Neural cell (in vitro differentiated cells): ENCODE results near the gene TSPO. TPM values are rescaled to one million over a fixed set of nuclear protein-coding genes. Genes with fewer than 3 reads are reported as not detected.

ENCODE experiments used
- H2AFZ ChIP-seq: fragments of 200-600, 300-800 bp; sonication (generic), shearing (Covaris generic); 2 replicates; pipeline ENCODE4 v1.6.0; 2014; ENCODE audit warnings: low read depth, mild to moderate bottlenecking, antibody characterized with exemption, low read length, moderate library complexity
- H3F3A ChIP-seq: fragments of 200-600 bp; shearing (Covaris generic); 2 replicates; pipeline ENCODE4 v1.6.1; 2016; ENCODE audit warnings: mild to moderate bottlenecking, moderate library complexity, mixed read lengths, antibody characterized with exemption, low read length; ENCODE audit not compliant: insufficient read depth, poor library complexity, severe bottlenecking
- H3K27ac ChIP-seq: fragments of 200-600, 300-800 bp; sonication (generic), shearing (Covaris generic); 2 replicates; pipeline ENCODE4 v1.5.1; 2014; ENCODE audit warnings: mild to moderate bottlenecking, low read length, moderate library complexity
- H3K27me3 ChIP-seq: fragments of 300-800, 200-600 bp; sonication (generic), shearing (Covaris generic); 2 replicates; pipeline ENCODE4 v1.6.0; 2014; ENCODE audit warnings: mild to moderate bottlenecking, low read depth, low read length, moderate library complexity; ENCODE audit not compliant: insufficient read depth
- H3K36me3 ChIP-seq: fragments of 300-800, 200-600 bp; sonication (generic), shearing (Covaris generic); 2 replicates; pipeline ENCODE4 v1.5.1; 2014; ENCODE audit warnings: mild to moderate bottlenecking, antibody characterized with exemption, low read length, moderate library complexity; ENCODE audit not compliant: insufficient read depth
- H3K4me2 ChIP-seq: fragments of 300-800, 200-600 bp; sonication (generic), shearing (Covaris generic); 2 replicates; pipeline ENCODE4 v1.6.0; 2014; ENCODE audit warnings: mild to moderate bottlenecking, low read length
- H3K4me3 ChIP-seq: fragments of 300-800, 200-600 bp; sonication (generic), shearing (Covaris generic); 2 replicates; pipeline ENCODE4 v1.5.1; 2014; ENCODE audit warnings: mild to moderate bottlenecking, low read length, moderate library complexity
- H3K79me2 ChIP-seq: fragments of 200-600 bp; shearing (Covaris generic); replicated peaks from 2 replicates; pipeline ENCODE4 v1.6.0; 2014; ENCODE audit warnings: mild to moderate bottlenecking, low read length, moderate library complexity; ENCODE audit not compliant: insufficient read depth
- H3K9ac ChIP-seq: fragments of 300-800, 200-600 bp; sonication (generic), shearing (Covaris generic); 2 replicates; pipeline ENCODE4 v1.6.1; 2016; ENCODE audit warnings: mild to moderate bottlenecking, low read length, mixed read lengths
- H3K9me2 ChIP-seq: fragments of 200-600 bp; shearing (Covaris generic); 2 replicates; pipeline ENCODE4 v1.6.1; 2016; ENCODE audit warnings: mild to moderate bottlenecking, low read length, mixed read lengths; ENCODE audit not compliant: insufficient read depth
- H3K9me3 ChIP-seq: fragments of 200-600, 300-800 bp; sonication (generic), shearing (Covaris generic); 2 replicates; pipeline ENCODE4 v1.6.1; 2016; ENCODE audit warnings: mild to moderate bottlenecking, mixed run types, low read length, moderate library complexity, mixed read lengths
- H4K20me1 ChIP-seq: fragments of 200-600 bp; shearing (Covaris generic); 2 replicates; pipeline ENCODE4 v1.6.1; 2016; ENCODE audit warnings: mild to moderate bottlenecking, mixed run types; ENCODE audit not compliant: insufficient read depth
- EP300 ChIP-seq: fragments of 450-650 bp; conservative IDR thresholded peaks from 2 replicates; pipeline ENCODE4 v1.6.1; 2014; ENCODE audit warnings: antibody characterized with exemption, mild to moderate bottlenecking, moderate library complexity; ENCODE audit not compliant: poor library complexity, severe bottlenecking
- EZH2 ChIP-seq: fragments of 200-600, 300-800 bp; shearing (Covaris generic), sonication (generic); IDR thresholded peaks from 2 replicates; pipeline ENCODE4 v1.6.1; 2014; ENCODE audit warnings: antibody characterized with exemption, low read length, borderline replicate concordance, mild to moderate bottlenecking; ENCODE audit not compliant: insufficient read depth, poor library complexity, severe bottlenecking
- MXI1 ChIP-seq: fragments of 450-650 bp; conservative IDR thresholded peaks from 2 replicates; pipeline ENCODE4 v1.6.1; 2014; ENCODE audit warnings: antibody characterized with exemption, mild to moderate bottlenecking; ENCODE audit not compliant: poor library complexity, severe bottlenecking
- POLR2AphosphoS5 ChIP-seq: IDR thresholded peaks from 2 replicates; pipeline ENCODE4 v1.6.1; 2012
- RAD21 ChIP-seq: fragments of 450-650 bp; conservative IDR thresholded peaks from 2 replicates; pipeline ENCODE4 v1.6.1; 2014; ENCODE audit warnings: antibody characterized with exemption, mild to moderate bottlenecking, moderate library complexity
- SMC3 ChIP-seq: fragments of 450-650 bp; conservative IDR thresholded peaks from 2 replicates; pipeline ENCODE4 v1.6.1; 2014; ENCODE audit warnings: antibody characterized with exemption, mild to moderate bottlenecking, moderate library complexity; ENCODE audit not compliant: poor library complexity
- TAF1 ChIP-seq: IDR thresholded peaks from 2 replicates; pipeline ENCODE4 v1.6.1; 2012; ENCODE audit warnings: low read depth
- polyA plus RNA-seq: library from polyadenylated mRNA; depleted of rRNA; stranded (reverse); fragments of >200 nt; gene quantifications from 2 replicates; pipeline ENCODE4 v1.2.3, GENCODE V29; 2014
- TF ChIP-seq, protein P1 (sequence below): fragments of 450-650 bp; IDR thresholded peaks from 2 replicates; pipeline ENCODE4 v1.5.1; 2014; ENCODE audit warnings: antibody characterized with exemption, mild to moderate bottlenecking, moderate library complexity; ENCODE audit not compliant: poor library complexity, severe bottlenecking
- TF ChIP-seq, protein P2 (sequence below): IDR thresholded peaks from 2 replicates; pipeline ENCODE4 v1.6.1; 2012; ENCODE audit warnings: borderline replicate concordance

The TSPO gene
- polyA plus RNA-seq, 1 donor from 2014 or later = not detected

DNA sequence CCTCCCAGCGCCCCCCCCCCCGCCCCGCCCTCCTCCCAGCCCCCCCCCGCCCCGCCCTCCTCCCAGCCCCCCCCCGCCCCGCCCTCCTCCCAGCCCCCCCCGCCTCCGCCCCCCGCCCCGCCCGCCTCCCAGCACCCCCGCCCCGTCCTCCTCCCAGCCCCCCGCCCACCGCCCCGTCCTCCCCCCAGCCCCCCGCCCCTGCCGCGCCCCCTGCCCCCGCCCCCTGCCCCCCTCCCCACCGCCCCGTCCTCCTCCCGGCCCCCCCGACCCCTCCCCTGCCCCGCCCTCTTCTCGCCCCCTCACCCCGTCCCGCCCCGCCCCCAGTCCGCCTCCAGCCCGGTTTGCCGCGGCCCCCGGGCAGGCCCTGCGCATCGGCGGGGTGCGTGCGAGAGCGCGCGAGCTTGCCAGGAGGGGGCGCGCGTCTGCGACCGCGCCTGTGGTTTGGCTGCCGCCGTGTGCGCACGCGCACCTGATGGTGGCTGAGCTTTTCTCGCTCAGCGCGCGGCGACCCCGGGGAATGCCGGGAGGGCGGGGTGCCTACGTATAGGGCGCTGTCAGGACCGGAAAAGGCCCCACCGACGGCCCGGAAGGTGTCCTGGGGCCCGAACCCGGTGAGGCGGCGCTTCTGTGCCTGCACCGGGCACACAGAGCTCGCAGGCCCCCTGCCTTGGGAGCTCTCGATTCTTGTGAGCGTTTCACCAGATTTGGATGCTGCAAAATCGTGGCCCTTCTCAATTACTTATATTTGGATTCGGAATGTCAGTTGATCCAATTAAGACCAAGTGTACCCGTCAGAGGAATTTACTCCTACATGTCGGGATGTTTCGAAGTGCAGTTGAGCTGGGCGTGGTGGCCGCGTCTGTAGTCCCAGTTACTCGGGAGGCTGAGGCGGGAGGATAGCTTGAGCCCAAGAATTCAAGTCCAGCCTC is 36.1 kb downstream of the TSPO start:
- Histone ChIP-seq H3K9ac (peak overlapping the region; percentile 61), H3K36me3 (no peaks in the 10 kb centered on the region), H3K4me3 (peak overlapping the region; percentile 63), H3K79me2 (no peaks in the 10 kb centered on the region), H3K27ac (peak overlapping the region; percentile 80), H3K4me2 (peak overlapping the region; percentile 3), H4K20me1 (no peaks in the 10 kb centered on the region), H3K27me3 (no peaks in the 10 kb centered on the region), H3K9me2 (no peaks in the 10 kb centered on the region), H3F3A (no peaks in the 10 kb centered on the region), H3K9me3 (no peaks in the 10 kb centered on the region), H2AFZ (peak overlapping the region; percentile 84)
- TF ChIP-seq EZH2 = no peak
- TF ChIP-seq POLR2AphosphoS5 = peak; percentile 77
- TF ChIP-seq MXI1 = peak; percentile 53
- TF ChIP-seq SMC3 = peak; percentile 57
- TF ChIP-seq EP300 = peak; percentile 50
- TF ChIP-seq, protein P1, sequence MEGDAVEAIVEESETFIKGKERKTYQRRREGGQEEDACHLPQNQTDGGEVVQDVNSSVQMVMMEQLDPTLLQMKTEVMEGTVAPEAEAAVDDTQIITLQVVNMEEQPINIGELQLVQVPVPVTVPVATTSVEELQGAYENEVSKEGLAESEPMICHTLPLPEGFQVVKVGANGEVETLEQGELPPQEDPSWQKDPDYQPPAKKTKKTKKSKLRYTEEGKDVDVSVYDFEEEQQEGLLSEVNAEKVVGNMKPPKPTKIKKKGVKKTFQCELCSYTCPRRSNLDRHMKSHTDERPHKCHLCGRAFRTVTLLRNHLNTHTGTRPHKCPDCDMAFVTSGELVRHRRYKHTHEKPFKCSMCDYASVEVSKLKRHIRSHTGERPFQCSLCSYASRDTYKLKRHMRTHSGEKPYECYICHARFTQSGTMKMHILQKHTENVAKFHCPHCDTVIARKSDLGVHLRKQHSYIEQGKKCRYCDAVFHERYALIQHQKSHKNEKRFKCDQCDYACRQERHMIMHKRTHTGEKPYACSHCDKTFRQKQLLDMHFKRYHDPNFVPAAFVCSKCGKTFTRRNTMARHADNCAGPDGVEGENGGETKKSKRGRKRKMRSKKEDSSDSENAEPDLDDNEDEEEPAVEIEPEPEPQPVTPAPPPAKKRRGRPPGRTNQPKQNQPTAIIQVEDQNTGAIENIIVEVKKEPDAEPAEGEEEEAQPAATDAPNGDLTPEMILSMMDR = peak; percentile 79
- TF ChIP-seq TAF1 = no peak
- peak; percentile 43 for TF ChIP-seq RAD21
- TF ChIP-seq, protein P2, sequence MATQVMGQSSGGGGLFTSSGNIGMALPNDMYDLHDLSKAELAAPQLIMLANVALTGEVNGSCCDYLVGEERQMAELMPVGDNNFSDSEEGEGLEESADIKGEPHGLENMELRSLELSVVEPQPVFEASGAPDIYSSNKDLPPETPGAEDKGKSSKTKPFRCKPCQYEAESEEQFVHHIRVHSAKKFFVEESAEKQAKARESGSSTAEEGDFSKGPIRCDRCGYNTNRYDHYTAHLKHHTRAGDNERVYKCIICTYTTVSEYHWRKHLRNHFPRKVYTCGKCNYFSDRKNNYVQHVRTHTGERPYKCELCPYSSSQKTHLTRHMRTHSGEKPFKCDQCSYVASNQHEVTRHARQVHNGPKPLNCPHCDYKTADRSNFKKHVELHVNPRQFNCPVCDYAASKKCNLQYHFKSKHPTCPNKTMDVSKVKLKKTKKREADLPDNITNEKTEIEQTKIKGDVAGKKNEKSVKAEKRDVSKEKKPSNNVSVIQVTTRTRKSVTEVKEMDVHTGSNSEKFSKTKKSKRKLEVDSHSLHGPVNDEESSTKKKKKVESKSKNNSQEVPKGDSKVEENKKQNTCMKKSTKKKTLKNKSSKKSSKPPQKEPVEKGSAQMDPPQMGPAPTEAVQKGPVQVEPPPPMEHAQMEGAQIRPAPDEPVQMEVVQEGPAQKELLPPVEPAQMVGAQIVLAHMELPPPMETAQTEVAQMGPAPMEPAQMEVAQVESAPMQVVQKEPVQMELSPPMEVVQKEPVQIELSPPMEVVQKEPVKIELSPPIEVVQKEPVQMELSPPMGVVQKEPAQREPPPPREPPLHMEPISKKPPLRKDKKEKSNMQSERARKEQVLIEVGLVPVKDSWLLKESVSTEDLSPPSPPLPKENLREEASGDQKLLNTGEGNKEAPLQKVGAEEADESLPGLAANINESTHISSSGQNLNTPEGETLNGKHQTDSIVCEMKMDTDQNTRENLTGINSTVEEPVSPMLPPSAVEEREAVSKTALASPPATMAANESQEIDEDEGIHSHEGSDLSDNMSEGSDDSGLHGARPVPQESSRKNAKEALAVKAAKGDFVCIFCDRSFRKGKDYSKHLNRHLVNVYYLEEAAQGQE = no peak

DNA sequence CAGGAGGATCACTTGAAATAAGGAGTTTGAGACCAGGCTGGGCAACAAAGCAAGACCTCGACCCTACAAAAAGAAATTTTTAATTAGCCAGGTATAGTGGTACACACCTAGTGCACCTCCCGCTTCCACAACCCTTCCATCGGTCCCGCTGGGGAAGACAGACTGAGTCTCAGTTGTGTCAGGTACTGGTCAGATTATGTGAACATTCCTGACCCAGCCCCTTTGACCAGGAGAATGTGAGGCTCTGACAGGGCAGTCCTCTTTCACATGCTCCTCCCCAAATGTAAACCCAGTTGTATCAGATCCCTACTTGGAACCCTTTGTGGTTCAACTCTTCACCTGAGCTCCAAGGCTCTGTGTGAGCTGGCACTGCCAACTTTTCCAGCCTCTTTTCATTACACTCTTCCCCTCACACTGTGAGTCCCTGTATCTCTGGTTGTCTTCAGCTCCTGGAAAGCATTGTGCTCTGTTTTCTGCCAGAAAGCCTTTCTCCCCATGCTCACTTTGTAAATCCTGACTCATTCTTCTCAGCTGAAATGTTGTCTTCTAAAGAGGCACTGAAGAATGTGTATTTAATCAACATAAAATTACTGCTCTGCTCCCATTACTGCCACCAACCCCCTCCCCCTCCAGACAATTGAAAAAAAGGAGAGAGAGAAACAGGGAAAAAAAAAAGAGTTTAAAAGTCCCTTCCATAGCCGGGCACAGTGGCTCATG is 37.6 kb downstream of the TSPO start:
- Histone ChIP-seq H3K79me2 (no peaks in the 10 kb centered on the region), H3K4me3 (no peak overlapping the region), H3K36me3 (no peaks in the 10 kb centered on the region), H2AFZ (no peak overlapping the region), H3F3A (no peaks in the 10 kb centered on the region), H3K27ac (no peak overlapping the region), H3K9me3 (no peaks in the 10 kb centered on the region), H3K27me3 (no peaks in the 10 kb centered on the region), H3K9me2 (no peaks in the 10 kb centered on the region), H3K4me2 (no peak overlapping the region), H4K20me1 (no peaks in the 10 kb centered on the region), H3K9ac (no peak overlapping the region)
- TF ChIP-seq RAD21 (no peak), EP300 (no peak), EZH2 (no peak), TAF1 (no peak), SMC3 (no peak), POLR2AphosphoS5 (no peak), MXI1 (no peak)
- TF ChIP-seq, protein P2 = no peak
- TF ChIP-seq, protein P1 = no peak
